GM19395 (cell line): ENCODE data around the gene BRF1.
"Not testable (repeated sequence)": the region's sequence is repeated elsewhere in the genome, so short reads cannot be mapped to it uniquely, and the experiment has no call there.

ENCODE experiments used
- ATAC-seq: cut with Tn5 transposase; IDR thresholded peaks from one replicate; pipeline ENCODE4 v1.9.1; 2021; ENCODE audit warnings: mild to moderate bottlenecking, moderate library complexity; ENCODE audit not compliant: unreplicated experiment

Gene BRF1, protein sequence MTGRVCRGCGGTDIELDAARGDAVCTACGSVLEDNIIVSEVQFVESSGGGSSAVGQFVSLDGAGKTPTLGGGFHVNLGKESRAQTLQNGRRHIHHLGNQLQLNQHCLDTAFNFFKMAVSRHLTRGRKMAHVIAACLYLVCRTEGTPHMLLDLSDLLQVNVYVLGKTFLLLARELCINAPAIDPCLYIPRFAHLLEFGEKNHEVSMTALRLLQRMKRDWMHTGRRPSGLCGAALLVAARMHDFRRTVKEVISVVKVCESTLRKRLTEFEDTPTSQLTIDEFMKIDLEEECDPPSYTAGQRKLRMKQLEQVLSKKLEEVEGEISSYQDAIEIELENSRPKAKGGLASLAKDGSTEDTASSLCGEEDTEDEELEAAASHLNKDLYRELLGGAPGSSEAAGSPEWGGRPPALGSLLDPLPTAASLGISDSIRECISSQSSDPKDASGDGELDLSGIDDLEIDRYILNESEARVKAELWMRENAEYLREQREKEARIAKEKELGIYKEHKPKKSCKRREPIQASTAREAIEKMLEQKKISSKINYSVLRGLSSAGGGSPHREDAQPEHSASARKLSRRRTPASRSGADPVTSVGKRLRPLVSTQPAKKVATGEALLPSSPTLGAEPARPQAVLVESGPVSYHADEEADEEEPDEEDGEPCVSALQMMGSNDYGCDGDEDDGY

DNA sequence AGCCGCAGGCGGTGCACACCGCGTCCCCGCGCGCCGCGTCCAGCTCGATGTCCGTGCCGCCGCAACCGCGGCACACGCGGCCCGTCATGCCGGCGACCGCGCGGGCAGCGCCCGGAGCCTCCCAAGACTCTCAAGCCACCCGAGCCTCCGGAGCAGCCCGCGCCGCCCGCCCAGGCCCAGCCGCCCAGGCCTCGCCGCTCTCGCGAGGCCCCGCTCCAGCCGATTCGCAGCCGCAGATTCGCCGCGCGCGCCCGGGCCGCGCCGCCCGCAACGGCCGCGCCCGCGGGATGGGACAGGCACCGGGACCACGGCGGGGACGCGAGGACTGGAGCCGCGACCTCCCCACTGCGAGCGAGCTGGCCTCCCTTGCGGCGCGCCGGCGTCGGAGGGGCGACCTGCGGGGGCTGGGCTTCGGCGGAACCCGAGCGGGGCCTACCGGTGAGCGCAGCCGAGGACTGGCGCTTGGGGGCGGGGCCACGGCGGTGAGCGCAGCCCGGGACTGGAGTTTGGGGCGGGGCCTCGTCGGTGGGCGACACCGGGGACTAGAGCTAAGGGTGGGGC lies at the start of gene BRF1:
Gene BRF1, minus strand, starts transcription at position 460 of the 561 bp plus-strand sequence. Its CDS starts 372 bp downstream, at position 88.
- peak; percentile 79 for ATAC-seq

DNA sequence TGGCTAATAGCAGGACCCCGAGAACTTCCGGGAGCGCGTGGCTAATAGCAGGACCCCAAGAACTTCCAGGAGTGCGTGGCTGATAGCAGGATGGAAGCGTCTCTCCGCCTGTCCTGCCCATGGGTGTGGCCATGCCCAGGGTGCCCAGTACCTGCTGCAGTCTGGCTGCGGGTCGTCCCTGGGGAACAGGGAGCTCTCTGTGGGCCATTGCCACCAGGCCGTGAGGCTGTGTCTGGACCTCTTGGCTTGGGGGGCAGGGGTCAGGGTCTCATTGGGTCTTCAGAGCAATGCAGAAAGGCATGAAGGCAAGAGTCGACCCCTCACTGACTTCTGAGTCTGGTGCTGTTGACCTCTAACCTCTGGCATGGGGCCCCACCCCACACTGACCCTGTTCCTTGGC lies 49.2 kb upstream of the BRF1 start:
- ATAC-seq = no peak

DNA sequence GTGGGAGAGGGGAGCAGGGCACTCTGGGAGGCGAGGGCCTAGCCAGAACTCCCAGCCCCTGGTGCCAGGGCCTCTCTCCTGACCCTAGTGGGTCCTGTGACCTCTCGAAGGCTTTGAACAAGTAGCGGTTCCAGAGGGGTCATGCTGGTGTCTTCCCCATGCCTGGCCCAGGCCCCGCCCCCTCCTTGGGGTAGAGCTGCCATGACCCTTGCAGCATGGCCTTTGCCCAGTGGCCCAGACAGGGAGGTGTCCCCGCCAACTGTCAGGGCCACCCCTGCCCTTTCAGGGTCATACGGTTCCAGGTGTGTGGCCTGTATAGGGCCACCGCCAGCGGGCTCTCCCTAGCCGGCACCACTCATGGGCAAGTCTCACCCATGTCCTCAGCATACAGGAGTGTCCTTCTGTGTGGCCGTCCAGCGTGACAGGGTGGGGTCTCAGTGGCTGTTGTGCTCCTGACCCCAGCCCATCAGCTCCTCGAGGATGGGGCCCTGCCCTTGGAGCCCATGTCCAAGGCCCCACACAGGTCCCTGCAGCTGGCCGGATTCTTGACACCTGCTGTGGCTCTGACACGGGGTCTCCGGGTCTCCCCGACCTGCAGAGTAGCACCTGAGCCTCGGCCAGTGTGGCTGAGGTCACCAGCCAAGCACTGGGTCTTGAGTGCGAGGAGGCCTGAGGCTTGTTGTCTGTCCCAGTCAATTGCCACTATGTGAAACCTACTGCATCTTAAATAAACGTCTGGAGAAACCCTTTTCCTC lies 48.3 kb upstream of the BRF1 start:
- no peak for ATAC-seq

DNA sequence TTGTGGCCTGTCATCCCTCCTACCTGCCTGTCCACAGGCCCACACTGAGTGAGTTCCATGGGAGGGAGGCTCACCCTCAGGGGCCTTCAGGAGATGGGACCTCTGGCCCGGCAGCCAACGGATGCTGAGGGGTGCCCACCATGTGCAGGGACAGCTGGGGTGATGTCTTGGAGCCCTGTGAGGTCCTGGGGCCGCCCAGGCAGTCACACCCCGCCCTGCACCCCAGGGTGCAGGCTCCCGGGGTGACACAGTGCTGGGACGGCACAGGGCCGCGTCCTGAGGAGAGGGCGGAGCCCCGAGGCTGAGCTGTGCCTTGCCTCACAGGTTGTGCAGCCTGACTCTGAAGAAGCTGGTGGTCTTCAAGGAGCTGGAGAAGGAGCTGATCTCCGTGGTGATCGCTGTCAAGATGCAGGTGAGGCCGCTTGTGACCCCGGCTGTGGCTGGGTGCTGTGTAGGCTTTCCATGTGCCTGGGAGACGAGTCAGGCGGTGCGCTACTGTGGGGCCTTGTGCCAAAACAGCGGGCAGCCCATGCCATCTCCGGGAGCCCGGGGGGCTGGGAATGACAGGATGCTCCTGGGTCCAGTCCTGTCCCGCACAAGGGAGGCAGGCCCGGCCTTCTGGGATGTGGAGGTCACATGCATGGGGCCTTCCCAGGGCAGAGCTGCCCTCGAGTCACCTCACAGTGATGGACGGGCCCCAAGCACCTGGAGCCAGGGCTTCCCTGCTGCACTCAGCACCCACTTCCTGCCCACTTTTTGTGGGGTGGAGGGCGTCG lies 47.6 kb upstream of the BRF1 start:
- ATAC-seq = no peak

DNA sequence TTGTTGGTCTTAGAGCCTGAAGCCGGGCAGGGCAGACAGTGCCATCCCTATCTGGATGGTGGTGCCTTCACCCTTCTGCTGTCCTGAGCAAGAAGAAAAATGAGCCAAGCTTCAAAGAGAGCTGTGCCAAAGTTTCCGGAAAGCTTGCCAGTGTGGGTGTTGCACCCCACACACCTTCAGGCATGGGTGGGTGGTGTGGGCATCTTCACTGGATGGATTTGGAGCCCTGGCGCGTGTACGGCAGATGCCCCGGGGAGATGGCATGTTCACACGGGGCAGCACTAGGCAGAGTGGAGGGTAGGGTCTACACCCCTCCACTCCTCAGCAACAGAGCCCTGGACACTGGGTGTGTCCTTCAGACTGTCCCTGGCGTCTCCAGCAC lies 46.8 kb upstream of the BRF1 start:
- no peak for ATAC-seq

DNA sequence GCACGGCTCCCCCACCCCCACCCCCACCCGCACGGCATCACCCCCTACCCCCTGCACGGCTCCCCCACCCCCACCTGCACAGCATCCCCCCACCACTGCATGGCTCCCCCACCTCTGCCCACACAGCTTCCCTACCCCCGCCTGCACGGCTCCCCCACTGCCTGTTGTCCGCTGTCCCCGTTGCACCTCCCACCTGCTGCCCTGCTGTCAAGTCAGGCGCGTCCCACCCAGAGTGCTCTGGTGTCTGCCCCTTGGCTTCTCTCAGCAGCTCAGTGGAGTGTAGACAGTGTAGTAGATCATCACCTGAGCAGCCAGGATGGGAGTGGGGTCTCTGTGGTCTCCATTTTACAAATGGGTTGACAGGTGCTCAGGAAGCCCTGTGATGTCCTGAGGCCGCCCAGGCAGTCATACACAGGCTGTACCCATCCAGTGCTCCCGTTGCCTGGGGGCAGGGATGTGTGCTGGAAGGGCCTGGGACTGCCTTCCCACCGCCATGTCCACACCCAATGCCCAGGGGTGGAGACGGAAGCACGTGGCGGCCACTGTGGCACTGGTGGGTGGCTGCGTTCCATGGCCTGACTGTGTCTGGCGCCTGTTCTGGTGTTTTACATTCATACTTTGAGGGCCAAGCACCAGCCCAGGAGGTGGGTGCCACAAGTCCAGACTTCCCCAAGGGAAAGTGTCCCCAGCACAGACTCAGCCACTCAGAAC lies 46.2 kb upstream of the BRF1 start:
- ATAC-seq = no peak

DNA sequence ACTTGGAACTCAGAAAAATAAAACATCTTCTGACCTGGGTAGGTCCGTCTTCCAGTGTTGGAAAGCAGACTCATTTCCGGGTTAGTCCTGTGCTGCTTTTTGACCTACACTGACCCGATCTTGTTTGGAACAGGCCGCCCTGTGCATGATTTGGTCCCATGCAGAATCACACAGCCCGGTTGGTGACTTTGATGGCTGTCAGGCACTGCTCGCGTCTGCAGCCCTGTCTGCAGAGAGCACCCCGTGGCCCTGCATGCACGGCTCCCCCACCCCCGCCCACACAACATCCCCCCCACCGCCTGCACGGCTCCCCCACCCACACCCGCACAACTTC lies 45.4 kb upstream of the BRF1 start:
- no peak for ATAC-seq

DNA sequence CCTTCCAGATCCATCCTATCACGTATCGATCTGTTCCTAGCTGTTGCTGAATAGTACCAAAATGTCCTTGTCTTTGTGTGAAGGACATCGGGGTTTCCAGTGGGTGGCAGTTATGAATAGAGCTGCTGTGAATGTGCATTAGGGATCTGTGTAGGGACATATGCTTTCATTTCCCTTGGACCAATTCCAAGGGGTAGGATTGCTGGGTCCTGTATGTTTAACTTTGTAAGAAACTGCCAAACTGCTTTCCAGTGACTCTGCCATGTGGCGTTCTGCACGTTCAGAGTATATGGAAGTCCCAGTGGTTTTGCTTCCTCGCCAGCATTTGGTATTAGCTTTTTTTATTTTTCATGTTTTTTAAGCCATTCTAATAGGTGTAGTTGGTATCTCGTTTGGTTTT lies 42.4 kb upstream of the BRF1 start:
- no peak for ATAC-seq

DNA sequence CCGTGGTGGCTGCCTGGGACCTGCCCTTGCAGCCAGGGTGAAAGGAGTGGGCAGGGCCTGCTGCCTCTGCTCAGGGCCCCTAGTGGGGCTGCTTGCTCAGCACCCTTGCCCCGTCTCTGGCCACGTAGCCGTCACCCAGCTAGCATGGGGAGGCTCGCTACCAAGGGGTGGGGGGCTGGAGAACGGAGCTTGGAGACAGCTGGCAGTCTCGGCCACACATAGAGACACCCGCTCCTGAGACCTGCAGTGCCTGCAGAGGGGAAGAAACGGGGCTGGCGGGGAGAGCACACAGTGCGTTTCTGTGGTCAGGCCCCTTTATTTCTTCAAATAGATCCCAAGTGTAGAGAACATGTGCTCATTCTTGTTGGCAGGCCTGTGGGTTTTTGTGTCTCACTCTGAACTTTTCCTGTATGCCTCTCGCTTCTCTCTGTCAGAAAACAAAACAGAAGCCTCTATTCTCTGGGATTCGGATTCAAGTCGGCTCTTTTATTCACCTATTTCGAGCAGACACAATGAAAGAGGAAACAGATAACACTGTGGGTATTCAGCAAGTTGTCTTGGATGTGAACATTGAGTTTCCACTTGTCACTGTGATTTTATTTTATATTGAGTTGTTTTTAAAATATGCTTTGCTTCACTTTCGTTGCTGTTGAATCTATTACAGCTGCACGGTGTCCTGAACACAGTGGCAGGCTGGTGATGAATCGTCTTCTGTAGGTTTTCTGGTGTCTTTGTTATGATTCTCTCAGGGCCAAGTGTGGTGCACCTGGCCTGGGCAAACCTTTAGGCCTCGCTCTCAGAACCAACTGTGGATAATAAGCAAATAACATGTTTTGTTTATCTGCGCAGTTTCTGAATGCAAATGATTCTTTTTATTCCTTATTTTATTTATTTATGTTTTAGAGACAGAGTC lies 40.3 kb upstream of the BRF1 start:
- ATAC-seq = no peak

DNA sequence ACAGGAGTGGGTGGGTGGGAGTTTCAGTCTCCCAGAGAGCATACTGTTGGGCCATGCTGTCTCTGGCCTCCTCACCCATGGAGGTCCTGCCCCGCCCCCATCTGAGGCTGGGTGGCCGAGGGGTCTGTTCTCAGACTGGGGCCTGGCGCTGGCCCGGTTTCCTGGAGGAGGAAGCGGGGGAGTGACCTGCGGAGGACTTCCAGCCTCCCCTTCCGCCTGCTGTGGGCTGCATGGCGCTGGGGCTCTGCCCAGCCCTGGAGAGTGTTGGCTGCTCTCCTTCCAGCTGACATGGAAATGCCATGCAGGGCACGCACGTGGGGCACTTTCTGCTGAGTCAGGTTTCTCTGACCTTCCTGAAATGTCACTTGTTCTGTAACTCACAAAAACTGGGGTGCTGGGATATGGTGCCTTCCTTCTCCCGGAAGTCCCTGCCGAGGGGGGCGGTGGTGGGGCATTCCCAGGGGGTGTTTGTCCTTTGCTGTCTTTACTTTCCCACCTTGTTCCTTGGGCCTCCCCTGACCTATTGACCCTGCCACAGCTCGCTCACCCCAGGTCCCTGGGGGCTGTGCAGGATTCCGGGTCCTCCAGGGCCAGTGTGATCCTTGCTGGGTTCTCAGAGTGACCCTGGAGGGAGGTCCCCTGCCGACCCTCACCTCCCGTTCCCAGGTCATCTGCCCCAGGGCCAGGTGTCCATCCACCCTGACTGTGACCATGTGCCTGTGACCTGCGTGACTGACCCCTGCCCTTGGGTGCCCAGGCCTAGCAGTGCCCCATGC lies 37.4 kb upstream of the BRF1 start:
- ATAC-seq = no peak

DNA sequence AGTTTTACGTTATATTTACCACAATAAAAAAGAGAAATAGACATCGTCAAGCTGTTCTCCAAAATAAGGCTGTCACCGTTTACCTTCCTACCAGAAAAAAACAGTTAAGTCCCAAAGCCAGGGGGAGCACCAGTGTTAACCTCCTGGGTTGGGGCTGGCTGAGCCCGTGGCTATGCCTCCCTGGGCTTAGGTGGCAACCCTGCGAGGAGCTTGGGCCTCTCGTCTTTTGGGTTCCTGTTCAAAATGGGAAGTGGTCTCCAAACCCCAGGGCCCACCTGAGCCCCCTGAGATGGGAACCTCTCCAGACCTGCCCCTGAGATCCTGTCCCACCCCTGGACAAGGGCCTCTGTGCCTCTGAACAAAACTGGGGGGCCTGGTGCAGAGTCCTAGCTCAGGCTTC lies 36.6 kb upstream of the BRF1 start:
- no peak for ATAC-seq

DNA sequence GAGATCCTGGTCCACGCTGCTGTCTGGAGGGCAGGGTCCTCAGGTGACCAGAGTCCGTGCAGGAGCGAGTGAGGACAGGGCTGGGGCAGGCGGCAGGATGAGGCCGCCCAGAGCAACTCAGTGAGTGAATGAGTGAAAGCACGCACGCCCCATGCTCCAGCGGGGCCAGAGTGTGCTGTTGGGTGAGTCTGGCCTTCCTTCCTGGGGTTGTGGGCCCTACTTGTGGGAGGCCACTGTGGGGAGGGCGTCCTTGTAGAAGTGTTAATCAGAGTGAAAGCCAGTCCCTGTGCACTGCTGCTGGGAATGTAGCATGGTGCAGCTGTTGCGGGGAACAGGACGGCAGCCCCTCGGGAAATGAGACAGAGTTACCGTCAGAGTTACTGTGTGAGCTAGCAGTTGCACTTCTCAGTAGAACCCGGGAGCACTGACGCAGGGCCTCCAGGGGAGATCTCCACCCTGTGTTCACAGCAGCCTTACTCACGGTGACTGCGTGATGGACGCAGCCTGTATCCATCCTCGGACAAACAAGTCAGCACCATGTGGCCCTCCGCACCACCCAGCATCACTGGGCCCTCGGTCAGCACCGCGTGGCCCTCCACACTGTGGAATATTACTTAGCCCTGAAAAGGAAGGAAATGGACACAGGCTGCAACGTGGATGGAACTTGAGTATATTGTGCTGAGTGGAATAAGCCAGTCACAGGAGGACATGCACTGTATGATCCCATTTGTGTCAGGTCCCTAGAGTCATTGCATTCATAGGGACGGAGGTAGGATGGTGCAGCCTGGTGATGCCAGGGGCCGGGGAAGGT lies 35.9 kb upstream of the BRF1 start:
- ATAC-seq = no peak

DNA sequence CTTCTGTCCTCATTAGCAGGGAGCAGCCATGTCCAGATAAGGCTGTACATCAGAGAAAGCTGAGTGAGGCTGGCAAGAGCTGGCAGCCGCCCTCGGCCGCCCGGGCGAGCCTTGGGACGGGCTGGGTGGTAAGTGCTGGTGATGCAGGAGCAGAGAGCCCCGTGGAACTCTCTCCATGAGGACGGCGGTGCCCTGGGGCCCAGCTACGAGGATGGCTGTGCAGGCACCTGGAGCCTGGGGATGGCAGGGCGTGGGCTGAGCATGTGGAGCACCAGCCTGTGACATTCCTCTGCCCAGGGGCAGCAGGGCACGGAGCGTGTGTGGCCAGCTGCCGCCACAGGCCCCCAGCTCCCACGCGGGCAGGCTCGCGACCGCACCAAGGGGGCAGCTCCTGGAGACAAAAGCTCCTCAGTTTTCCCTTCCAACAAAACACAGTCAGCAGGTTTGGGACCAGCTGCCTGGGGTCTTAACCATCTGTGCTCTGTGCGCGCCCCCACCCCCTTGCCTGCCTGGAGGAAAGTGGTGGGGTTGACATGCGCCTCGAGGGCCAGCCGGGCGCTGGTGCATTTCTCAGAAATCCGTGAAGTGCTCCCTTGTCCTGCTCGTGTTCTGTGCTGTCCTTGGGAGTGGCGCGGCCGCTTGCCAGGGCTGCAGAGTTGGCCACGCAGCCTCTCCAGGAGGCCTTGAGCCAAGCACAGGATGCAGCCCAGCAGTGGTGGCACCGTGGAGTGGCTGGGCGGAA lies 35.1 kb upstream of the BRF1 start:
- no peak for ATAC-seq

DNA sequence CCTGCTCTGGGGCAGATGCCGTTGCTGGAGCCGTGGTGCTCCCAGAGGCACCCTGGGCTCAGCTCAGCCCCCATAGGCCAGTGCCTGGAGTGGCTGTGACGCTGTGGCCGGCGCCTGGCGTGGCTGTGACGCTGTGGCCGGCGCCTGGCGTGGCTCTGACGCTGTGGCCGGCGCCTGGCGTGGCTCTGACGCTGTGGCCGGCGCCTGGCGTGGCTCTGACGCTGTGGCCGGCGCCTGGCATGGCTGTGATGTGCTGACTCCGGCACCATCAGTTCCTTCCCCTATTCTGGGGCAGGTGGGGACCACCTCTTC lies 34.4 kb upstream of the BRF1 start:
- ATAC-seq = not testable (repeated sequence)

DNA sequence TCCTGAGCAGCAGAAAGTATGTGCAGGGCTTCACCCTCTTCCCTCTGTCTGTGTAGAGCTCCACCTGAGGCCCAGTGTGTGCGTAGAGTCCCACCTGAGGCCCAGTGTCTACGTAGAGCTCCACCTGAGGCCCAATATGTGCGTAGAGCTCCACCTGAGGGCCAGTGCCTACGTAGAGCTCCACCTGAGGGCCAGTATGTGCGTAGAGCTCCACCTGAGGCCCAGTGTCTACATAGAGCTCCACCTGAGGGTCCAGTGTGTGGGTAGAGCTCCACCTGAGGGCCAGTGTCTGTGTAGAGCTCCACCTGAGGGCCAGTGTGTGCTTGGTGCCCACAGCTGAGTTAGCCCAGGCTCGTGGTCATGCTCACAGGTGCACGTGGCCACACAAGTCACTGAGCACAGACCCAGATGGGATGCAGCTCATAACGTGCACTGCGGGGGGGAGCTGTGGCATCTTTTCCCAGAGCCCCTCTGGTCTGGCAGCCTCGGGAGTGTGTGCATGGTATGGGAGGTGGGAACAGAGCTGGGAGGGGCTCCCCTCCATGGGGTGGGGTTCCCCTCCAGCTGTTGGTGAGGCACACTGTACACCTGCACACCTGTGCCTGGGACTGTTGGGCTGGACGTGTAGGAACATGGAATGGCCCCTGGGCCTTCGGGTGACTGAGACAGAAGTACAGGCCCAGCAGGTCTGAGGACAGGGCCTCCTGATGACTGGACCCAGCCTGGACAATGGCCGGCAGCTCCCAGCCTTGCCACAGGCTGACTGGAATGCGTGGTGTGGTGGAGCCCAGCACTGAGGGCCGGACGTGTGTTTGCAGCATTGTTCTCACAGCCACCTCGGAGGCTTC lies 33.8 kb upstream of the BRF1 start:
- no peak for ATAC-seq
